Activated CD8-positive, alpha-beta memory T cell treated with anti-CD3 and anti-CD28 coated beads for 24 hours (primary cell): ENCODE results near the gene NUCB1.
"Not testable (repeated sequence)": the region's sequence is repeated elsewhere in the genome, so short reads cannot be mapped to it uniquely, and the experiment has no call there.

Experiments
- DNase-seq: peaks from one replicate; pipeline ENCODE4 v3.0.0-alpha.2; 2020

The NUCB1 gene

DNA sequence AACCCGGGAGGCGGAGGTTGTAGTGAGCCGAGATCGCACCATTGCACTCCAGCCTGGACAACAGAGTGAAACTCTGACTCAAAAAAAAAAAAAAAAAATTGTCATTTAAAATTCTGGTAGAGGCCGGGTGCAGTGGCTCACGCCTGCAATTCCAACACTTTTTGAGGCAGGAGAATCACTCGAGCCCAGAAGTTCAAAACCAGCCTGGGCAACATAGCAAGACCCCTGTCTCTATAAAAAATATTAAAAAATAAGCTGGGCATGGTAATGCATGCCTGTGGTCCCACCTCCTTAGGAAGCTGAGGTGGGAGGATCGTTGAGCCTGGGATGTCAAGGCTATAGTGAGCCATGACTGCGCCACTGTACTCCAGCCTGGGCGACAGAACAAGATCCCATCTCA lies 6.2 kb downstream of the NUCB1 start:
- DNase-seq, result no peak

GRCh38 chr19:48907671-48908070 lies 7.6 kb downstream of the NUCB1 start:
- DNase-seq, result no peak

DNA sequence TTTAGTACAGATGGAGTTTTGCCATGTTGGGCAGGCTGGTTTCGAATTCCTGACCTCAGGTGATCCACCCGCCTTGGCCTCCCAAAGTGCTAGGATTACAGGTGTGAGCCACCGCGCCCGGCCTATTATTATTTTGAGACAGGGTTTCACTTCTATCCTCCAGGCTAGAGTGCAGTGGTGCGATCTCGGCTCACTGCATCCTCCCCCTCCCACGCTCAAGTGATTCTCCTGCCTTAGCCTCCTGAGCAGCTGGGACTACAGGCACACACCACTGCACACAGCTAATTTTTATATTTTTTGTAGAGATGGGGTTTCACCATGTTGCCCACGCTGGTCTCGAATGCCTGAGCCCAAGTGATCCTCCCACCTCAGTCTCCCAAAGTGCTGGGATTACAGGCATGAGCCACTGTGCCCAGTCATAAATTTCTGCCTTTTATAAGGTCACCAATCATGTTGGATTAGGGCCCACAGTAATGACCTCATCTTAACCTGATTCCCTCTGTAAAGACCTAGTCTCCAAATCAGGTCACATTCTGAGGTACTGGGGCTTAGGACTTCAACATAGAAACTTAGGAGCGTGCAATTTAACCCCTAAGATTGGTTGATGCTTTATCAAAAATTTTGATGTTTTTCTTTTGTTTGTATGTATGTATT lies 9.4 kb downstream of the NUCB1 start:
- DNase-seq, result not testable (repeated sequence)

GRCh38 chr19:48910803-48911202 lies 10.7 kb downstream of the NUCB1 start:
- DNase-seq, result no peak

GRCh38 chr19:48913114-48913889 lies 13.2 kb downstream of the NUCB1 start:
- no peak for DNase-seq

DNA sequence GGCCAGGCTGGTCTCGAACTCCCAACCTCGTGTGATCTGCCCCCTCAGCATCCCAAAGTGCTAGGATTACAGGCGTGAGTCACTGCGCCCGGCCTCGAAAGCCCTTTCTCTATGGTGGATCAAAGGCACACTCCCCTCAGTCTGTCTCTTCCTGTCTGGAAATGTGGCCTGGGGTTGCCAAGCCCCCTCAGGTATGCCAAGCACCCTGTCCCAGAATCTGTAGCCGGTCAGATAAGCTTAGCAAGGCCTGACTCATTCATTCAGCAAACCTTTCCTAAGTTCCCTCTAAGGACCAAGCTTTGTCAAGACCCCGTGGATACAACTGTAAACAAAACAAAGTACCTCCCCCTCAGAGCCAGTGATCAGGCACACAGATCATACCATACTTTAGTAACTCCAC lies 14.1 kb downstream of the NUCB1 start:
- no peak for DNase-seq

DNA sequence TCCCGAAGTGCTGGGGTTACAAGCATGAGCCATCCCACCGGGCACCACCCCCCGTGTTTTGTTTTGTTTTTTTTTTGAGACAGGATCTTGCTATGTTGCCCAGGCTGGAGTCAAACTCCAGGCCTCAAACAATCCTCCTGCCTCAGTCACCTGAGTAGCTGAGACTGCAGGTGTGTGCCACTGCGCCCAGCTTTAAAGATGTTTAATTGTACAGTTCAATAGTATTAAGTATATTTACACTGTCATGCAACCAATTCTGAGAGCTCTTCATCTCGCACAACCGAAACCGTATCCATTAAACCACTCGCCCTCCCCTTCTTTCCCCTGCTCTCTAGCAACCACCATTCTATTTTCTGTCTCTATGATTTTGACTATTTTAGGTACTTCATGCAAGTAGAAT lies 15.6 kb downstream of the NUCB1 start:
- no peak for DNase-seq

DNA sequence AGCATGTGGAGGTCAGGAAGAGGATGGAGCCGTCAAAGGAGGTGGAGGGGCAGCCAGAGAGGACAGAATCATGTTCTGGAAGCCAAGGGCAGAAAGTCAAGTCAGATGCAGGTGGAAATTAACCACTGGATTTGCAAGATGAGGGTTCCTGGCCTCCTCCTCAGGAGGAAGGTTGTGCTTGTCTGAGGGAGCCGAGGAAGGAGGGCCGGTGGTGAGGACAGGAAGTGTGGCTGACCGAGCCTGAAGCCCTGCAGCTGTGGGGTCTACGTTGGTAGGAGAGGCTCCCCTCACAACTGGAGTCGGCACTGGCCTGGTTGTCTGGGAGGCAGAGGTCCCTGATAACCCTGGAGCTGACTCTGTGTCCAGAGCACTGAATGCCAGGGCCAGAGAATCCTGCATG lies 18.0 kb downstream of the NUCB1 start:
- DNase-seq, result no peak

GRCh38 chr19:48918801-48919247 lies 18.7 kb downstream of the NUCB1 start:
- no peak for DNase-seq

DNA sequence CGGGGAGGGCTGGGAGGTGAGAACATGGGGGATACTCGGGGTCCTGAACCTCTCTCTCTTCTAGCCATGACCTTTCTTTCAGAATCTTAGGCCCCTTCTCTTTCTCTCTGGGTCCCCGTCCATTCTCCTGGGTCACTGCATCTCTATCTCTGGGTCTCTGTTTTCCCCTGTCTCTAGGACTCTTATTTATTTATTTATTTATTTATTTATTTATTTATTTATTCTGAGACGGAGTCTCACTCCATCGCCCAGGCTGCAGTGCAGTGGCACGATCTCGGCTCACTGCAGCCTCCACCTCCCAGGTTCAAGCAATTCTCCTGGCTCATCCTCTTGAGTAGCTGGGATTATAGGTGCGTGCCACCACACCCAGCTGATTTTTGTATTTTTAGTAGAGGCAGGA lies 19.2 kb downstream of the NUCB1 start:
- DNase-seq, result not testable (repeated sequence)

DNA sequence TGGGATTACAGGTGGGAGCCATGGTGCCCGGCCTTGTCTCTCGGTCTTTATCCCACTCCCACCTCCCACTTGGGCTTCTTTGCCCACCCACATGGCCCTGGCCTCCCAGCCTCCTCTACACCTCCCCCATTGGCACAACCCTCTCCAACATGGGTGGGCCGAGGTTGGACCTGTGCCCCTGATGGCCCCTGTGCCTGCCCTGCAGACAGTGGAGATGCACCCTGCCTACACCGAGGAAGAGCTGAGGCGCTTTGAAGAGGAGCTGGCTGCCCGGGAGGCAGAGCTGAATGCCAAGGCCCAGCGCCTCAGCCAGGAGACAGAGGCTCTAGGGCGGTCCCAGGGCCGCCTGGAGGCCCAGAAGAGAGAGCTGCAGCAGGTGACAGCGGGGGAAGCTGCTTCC lies 20.8 kb downstream of the NUCB1 start:
- no peak for DNase-seq

- no peak for DNase-seq
These were observed 21.8 kb downstream of the NUCB1 start for GRCh38 chr19:48921721-48922500.

DNA sequence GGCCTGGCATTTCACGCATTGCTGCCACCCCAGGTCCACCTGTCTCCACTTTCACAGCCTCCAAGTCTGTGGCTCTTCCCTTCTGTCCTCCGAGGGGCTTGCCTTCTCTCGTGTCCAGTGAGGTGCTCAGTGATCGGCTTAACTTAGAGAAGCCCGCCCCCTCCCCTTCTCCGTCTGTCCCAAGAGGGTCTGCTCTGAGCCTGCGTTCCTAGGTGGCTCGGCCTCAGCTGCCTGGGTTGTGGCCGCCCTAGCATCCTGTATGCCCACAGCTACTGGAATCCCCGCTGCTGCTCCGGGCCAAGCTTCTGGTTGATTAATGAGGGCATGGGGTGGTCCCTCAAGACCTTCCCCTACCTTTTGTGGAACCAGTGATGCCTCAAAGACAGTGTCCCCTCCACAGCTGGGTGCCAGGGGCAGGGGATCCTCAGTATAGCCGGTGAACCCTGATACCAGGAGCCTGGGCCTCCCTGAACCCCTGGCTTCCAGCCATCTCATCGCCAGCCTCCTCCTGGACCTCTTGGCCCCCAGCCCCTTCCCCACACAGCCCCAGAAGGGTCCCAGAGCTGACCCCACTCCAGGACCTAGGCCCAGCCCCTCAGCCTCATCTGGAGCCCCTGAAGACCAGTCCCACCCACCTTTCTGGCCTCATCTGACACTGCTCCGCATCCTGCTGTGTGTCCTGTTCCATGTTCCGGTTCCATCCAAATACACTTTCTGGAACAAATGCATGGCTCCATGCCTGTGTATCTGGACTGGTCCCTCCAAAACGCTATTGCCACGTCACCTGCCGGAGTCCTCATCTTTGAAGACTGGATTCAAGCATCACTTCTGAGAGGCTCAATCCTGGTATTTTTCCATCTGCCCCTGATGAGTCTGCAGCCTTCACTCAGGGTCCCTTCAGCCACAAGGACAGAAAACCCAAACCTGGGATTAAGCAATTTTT lies 22.7 kb downstream of the NUCB1 start:
- no peak for DNase-seq

GRCh38 chr19:48925240-48925843 lies 25.2 kb downstream of the NUCB1 start:
- no peak for DNase-seq

- DNase-seq, result not testable (repeated sequence)
These were observed 25.8 kb downstream of the NUCB1 start for GRCh38 chr19:48925890-48926289.

DNA sequence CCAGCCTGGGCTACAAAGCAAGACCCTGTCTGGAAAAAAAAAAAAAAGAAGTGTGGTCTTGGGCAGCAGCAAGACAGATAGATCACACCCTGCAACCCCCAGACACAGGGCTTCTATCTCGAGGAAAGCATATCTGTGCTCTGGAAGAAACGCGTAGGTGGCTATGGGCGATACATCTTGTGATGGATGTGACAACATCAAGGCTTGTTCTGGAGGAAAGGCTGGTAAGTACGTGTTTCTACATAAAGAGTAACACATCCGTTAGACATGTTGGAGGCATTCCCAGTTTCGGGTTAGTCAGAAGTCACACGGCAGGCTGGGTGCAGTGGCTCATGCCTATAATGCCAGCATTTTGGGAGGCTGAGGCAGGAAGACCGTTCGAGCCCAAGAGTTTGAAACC lies 26.8 kb downstream of the NUCB1 start:
- DNase-seq, result no peak

DNA sequence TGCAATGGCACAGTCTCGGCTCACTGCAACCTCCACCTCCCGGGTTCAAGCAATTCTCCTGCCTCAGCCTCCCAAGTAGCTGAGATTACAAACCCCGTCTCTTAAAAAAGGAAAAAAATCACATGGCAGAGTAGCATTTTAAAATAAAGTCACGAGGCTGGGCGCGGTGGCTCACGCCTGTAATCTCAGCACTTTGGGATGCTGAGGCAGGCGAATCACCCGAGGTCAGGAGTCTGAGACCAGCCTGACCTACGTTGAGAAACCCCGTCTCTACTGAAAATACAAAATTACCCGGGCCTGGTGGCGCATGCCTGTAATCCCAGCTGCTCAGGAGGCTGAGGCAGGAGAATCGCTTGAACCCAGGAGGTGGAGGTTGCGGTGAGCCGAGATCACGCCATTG lies 27.6 kb downstream of the NUCB1 start:
- DNase-seq, result not testable (repeated sequence)

DNA sequence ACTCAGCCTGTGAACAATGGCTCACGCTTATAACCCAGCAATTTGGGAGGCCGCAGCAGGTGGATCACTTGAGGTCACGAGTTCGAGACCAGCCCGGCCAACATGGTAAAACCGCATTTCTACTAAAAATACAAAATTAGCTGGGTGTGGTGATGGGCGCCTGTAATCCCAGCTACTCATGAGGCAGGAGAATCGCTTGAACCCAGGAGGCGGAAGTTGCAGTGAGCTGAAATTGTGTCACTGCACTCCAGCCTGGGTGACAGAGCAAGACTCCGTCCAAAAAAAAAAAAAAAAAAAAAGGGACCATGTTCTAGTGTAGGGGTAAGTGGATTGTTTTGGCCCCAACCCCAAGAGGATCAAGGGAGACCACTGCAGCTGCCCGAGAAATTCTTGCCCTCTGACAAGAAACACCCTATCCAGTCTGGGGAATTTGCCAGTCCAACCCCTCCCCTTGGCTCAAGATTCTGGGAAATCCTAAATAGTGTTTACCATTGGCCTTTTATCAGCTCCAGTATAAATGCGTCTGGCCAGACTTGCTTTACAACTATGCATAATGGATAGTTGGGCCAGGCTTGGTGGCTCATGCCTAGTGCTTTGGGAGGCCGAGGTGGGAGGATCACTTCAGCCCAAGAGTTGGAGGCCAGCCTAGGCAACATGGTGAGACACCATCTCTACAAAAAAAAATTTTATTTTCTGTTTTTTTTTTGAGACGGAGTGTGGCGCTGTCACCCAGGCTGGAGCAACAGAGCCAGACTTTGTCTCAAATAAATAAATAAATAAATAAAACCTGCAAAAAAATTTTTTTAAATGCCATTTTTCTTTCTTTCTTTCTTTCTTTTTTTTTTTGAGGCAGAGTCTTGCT lies 28.3 kb downstream of the NUCB1 start:
- no peak for DNase-seq

DNA sequence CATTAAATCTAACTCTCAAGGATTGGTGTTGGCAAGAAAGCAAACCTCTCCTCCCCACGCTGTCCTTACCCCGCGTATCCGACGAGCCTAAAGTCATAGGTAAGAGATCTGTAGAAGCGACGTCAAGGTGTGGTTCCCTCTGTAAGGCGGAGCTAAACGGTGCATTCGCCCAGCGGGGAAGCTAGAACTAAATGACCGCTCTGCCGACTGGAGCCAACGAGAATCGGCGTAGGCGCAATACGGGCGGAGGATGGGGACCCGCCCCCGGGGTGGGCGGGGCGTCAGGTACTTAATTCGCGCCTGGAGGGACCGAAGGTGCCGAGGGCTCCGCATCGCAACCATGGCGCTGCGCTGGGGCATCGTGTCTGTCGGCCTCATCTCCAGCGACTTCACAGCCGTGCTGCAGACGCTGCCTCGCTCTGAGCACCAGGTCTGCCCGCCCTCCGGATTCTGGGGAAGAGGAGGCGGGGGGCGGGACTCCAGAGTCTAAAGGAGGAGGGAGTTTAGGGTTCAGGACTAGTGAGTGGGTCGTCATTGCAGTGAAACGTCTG lies 33.3 kb downstream of the NUCB1 start, which contains the start of gene DHDH:
TSS of gene DHDH (plus strand) at position 318 of the 551 bp plus-strand sequence. CDS start at position 341, 23 bp downstream.
- peak; percentile 87 for DNase-seq

GRCh38 chr19:48934837-48935236 lies 34.7 kb downstream of the NUCB1 start:
- no peak for DNase-seq

DNA sequence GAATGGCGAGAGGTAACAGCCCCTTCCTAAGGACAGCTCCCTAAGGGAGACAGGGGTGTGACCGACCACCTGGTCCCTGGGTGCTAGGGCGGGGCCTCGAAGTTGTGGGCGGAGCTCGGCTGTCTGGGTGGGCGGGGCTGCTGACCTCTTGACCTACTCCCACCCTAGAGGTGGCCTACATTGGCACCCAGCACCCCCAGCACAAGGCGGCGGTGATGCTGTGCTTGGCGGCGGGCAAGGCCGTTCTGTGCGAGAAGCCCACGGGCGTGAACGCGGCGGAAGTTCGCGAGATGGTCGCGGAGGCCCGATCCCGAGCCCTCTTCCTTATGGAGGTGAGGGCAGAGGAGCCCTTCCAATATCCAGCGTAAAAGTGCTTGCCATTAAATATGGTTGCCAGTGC lies 35.8 kb downstream of the NUCB1 start:
- no peak for DNase-seq
